Stimulated activated effector memory CD8-positive, alpha-beta T cell treated with anti-CD3 and anti-CD28 coated beads, Interleukin-12 subunit alpha, Interleukin-12 subunit beta, amount 100 ng/mL, for 72 hours (primary cell): ENCODE measurements around the gene CA7.
"Not testable (repeated sequence)": the region's sequence is repeated elsewhere in the genome, so short reads cannot be mapped to it uniquely, and the experiment has no call there.

Source experiments
- ATAC-seq: fragments of 150-1000 bp; cut with Tn5 transposase; 2 replicates; pipeline ENCODE4 v1.10.0; 2021
- DNase-seq, 2 donors: peaks; one replicate each; pipeline ENCODE4 v3.0.0; 2021 to 2022; ENCODE audit warnings: low spot score in 2 of 2
- H3K27ac Mint-ChIP-seq: one replicate; pipeline ENCODE4 v1.8.0; 2022; ENCODE audit warnings: mild to moderate bottlenecking, mixed read lengths
- H3K36me3 Mint-ChIP-seq: one replicate; pipeline ENCODE4 v1.8.0; 2022; ENCODE audit warnings: mild to moderate bottlenecking, mixed read lengths
- H3K4me1 Mint-ChIP-seq: one replicate; pipeline ENCODE4 v1.8.0; 2022; ENCODE audit warnings: mixed read lengths
- H3K4me3 Mint-ChIP-seq: one replicate; pipeline ENCODE4 v1.8.0; 2022; ENCODE audit warnings: mild to moderate bottlenecking, mixed read lengths
- H3K9me3 Mint-ChIP-seq: one replicate; pipeline ENCODE4 v1.8.0; 2022; ENCODE audit warnings: mixed read lengths

CA7 gene

DNA sequence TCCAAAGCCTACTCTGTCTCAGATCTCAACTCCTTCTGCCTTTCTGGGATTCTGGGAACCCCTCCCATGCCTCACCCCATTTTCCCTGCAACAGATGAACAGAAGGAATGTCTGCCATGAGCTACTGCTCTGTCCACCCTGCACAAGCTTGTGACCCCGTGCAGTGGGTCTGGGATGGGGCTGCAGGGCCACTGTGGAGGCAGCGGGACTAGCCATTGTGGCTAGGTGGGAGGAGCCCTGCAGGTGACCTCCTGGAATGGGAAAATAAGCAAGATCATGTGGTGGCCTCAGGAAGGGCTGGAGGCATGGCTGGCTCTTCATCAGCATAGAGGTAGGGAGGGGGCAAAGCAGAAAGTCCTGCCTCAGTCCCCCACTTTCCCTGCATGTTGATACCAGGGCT lies 49.8 kb downstream of the CA7 start:
- H3K27ac Mint-ChIP-seq, result peak overlapping the region; percentile 89
- DNase-seq (no peak), ATAC-seq (no peak)
- H3K4me1 Mint-ChIP-seq, result peaks cover 22% of the 10 kb centered on the region
- peaks cover 55% of the 10 kb centered on the region for H3K36me3 Mint-ChIP-seq
- no peak overlapping the region for H3K4me3 Mint-ChIP-seq
- H3K9me3 Mint-ChIP-seq, result no peaks in the 10 kb centered on the region

DNA sequence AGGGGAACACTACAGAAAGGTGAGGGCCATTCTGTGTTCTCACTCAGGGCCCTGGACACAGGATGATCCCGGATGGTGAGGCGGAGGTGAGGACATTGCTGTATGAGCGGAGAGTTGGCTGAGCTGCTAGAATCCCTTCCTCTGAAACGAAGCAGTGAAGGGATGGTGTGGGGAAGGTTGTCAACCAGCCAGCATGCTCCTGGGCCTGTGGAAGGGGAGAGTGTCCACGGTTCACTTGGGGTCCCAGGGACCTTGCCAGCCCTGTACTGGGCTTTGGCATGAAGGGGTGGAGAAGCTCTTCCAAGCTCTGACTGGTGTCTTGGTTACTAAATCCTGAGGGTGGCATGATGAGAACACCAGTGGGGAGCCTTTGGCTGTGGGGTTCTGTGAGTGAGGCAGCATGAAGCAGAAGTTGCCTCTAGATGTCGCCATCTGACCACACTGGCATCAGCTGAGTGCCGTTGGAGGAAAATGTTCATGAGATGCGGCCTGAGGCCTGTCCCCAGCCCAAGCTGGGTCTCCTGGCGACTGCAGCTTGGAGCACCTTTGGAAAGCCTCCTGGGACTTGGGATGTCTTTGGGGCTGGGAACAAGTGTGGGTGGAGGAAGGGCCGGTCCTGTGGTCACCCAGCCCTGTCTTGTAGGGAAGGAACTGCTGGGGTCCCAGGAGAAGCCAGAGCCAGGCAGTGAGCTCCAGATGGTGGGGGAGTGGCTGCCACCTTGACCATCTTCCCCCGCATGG lies 50.9 kb downstream of the CA7 start:
- Mint-ChIP-seq H3K27ac (peak overlapping the region; percentile 89), H3K9me3 (no peaks in the 10 kb centered on the region), H3K36me3 (peaks cover 44% of the 10 kb centered on the region), H3K4me1 (peaks cover 22% of the 10 kb centered on the region), H3K4me3 (no peak overlapping the region)
- ATAC-seq (peak; percentile 90), DNase-seq (peak; percentile 44 to 73)

DNA sequence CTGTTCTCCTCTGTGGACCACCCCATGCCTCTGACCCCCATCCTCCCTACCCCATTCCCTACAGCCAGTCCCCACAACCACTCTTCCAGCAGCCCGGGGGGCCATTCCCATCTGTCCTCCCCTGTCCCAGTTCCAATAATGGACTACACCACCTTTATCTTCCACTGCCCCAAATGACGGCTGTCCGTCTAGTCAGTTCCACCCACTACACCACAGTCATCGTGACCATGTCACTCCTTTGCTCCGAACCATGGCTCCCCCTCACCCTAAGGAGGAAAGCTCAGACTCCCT lies 51.4 kb downstream of the CA7 start:
- Mint-ChIP-seq H3K36me3 (peaks cover 39% of the 10 kb centered on the region), H3K4me3 (no peak overlapping the region), H3K27ac (peak overlapping the region; percentile 89), H3K9me3 (no peaks in the 10 kb centered on the region), H3K4me1 (peaks cover 22% of the 10 kb centered on the region)
- DNase-seq, result no peak
- no peak for ATAC-seq

DNA sequence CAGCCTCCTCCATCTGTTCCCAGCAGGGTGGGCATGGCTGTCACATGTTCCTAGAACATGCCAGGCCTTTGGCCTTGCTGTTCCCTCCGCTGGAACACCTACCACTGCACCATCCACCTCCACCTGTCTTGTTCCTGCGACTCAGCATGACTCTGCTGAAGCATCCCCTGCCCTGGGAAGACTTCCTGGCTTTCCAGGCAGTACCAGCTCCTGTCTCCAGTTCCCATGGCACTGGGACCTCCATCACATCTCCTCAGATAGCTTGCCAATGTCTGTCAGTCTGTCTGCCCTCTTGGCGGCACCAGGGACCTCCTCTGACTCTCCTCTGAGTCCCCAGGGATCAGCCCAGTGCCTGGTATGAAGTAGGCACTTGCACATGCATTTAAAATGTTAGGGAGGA lies 51.8 kb downstream of the CA7 start:
- Mint-ChIP-seq H3K4me3 (no peak overlapping the region), H3K36me3 (peaks cover 36% of the 10 kb centered on the region), H3K27ac (peak overlapping the region; percentile 89), H3K9me3 (no peaks in the 10 kb centered on the region), H3K4me1 (peaks cover 22% of the 10 kb centered on the region)
- DNase-seq, result no peak
- no peak for ATAC-seq

DNA sequence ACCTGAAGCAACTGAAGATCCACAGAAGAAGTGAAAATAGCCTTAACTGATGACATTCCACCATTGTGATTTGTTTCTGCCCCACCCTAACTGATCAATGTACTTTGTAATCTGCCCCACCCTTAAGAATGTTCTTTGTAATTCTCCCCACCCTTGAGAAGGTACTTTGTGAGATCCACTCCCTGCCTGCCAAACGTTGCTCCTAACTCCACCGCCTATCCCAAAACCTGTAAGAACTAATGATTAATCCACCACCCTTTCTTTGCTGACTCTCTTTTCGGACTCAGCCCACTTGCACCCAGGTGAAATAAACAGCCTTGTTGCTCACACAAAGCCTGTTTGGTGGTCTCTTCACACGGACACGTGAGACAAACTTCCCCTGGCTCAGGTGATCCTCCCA lies 52.5 kb downstream of the CA7 start:
- H3K36me3 Mint-ChIP-seq, result peaks cover 29% of the 10 kb centered on the region
- not testable (repeated sequence) for H3K9me3 Mint-ChIP-seq, DNase-seq, H3K4me3 Mint-ChIP-seq, ATAC-seq
- peaks cover 22% of the 10 kb centered on the region for H3K4me1 Mint-ChIP-seq
- peak overlapping the region; percentile 89 for H3K27ac Mint-ChIP-seq

DNA sequence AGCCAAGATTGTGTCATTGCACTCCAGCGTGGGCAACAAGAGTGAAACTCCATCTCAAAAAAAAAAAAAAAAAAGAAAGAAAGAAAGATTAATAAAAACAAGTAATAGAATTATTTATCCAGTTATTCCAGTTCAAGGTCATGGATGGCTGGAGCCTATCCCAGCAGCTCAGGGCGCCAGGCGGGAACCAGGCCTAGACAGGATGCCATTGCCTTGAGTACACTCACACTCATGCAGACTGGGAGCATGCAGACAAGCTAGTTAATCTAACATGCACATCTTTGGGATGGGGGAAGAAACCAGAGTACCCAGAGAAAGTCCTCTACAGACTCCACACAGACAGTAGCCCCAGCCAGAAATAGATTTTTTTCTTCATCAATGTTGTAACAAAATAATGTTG lies 54.0 kb downstream of the CA7 start:
- no peak overlapping the region for H3K4me3 Mint-ChIP-seq
- H3K4me1 Mint-ChIP-seq, result peaks cover 22% of the 10 kb centered on the region
- DNase-seq (no peak), ATAC-seq (no peak)
- H3K36me3 Mint-ChIP-seq, result peaks cover 18% of the 10 kb centered on the region
- no peaks in the 10 kb centered on the region for H3K9me3 Mint-ChIP-seq
- peak overlapping the region; percentile 19 for H3K27ac Mint-ChIP-seq

DNA sequence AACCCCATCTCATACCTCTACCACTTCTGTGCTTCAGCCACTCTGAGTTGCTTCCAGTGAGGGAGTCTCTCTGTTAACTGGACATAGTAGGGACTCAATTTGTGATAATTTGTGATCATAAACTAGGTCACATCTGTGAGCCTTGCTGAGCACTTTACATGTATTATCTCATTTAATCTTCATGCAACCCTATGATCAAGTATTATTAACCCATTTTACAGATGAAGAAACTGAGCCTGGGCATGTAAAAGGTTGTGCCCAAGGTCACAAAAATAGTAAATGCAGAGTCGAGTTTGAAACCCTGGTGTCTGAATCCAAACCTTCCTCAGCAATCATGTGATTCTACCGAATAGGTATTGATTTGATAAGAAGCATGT lies 54.7 kb downstream of the CA7 start:
- H3K9me3 Mint-ChIP-seq, result no peaks in the 10 kb centered on the region
- H3K36me3 Mint-ChIP-seq, result peaks cover 17% of the 10 kb centered on the region
- H3K4me1 Mint-ChIP-seq, result peaks cover 22% of the 10 kb centered on the region
- peak overlapping the region; percentile 60 for H3K27ac Mint-ChIP-seq
- DNase-seq (no peak), ATAC-seq (no peak)
- no peak overlapping the region for H3K4me3 Mint-ChIP-seq

DNA sequence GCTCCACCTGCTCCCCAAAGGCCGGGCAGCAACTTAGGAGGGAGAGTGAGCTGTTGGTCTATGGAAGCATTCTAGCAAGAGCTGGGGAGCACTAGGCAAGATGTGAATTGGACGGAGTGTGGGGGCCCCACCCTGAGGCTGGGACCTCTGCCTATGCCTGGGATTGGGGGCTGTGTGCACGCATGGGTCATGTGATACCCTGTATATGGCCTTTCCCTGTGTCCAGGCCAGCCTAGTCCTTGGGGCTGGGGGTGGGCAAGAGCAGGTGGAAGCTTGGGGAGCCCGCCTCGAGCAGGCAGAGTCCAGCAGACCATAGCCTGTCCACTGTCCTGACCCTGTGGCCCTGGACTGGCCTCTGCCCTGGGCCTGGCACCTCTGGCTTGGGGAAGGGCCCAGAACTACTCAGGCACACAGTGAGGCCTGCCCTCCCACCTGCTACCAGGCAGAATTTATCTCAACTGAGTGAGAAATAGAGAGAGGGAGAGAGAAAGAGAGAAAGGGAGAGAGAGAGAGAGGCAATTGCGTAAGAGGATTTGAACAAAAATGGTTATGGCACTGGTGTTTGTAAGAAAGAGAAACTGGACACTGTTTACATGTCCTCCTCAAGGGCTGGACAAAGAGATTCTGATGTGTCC lies 55.2 kb downstream of the CA7 start:
- Mint-ChIP-seq H3K4me1 (peaks cover 19% of the 10 kb centered on the region), H3K36me3 (peaks cover 14% of the 10 kb centered on the region), H3K9me3 (no peaks in the 10 kb centered on the region), H3K4me3 (no peak overlapping the region), H3K27ac (peak overlapping the region; percentile 60)
- ATAC-seq, result no peak
- no peak for DNase-seq

DNA sequence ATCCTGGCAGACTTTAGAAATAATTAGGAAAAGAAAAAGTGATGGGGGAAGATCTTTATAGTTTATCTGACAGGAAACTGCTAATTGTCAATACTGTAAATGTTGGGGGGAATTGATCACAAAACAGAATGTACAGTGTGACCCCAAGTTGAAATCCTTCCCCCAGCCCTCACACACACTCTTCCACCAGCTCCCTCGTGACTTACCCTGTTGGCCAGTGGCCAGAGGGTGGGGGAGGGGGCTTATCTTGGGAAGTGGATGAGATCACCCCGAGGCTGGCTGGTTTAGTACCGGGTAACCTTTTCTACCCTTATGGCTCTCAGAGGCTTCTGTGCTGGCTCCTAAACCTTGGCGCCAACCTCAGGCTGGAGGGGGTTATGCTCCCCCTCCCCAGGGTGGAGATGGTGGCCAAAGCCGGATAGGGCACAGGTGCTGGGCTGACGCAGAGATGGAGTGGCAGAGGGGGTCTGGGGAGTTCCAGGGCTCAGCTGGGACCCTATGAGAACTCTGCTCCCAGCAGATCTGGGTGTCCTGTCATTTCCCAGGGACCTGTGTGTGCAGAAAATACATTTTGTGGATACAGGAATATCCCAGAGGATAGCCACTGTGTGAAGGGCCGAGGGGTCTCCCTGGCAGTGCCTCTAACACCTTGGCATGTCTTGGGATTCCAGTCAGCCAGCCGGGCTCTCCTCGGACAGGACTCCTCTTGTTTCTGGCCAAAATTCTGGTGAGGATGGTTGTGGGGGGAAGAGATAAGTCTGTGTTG lies 55.9 kb downstream of the CA7 start:
- peak overlapping the region; percentile 78 for H3K27ac Mint-ChIP-seq
- H3K36me3 Mint-ChIP-seq, result peaks cover 7% of the 10 kb centered on the region
- DNase-seq (no peak), ATAC-seq (no peak)
- H3K4me3 Mint-ChIP-seq, result no peak overlapping the region
- peaks cover 12% of the 10 kb centered on the region for H3K4me1 Mint-ChIP-seq
- no peaks in the 10 kb centered on the region for H3K9me3 Mint-ChIP-seq

DNA sequence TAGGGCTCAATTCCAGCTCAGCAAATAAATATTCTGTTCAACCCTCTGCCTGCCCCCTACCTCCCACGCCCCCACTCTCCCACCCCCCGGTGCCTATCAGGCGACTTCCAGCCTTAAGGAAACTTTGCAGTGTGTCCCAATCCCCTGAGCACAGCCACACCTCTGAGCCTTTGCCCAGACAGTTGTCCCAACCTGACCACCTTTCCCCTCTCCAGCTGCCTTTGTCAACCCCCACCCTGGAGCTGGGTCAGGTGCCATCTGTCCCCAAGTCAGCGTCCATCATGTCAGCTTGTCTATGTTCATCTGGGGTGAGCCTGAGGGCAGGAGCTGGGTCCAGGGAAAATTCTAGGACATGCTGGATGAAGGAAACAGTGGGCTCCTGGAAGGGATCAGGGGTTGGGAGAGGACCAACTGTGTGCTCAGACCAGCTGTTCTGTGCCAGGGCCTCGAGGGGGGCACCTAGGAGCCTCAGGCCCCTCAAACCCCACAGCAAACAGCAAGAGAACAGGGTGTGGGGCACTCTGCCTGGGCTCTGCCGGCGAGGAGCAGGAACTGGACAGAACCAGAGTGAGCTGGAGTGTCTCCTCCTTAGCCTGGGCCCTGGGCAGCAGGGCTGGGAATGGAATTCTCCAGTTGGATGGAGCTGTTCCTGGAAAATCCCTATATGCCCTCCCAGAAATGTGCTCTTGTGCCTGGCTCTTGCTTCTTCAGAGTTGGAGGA lies 56.7 kb downstream of the CA7 start:
- H3K9me3 Mint-ChIP-seq, result no peaks in the 10 kb centered on the region
- peak overlapping the region; percentile 78 for H3K27ac Mint-ChIP-seq
- H3K4me1 Mint-ChIP-seq, result peaks cover 6% of the 10 kb centered on the region
- ATAC-seq, result no peak
- no peak for DNase-seq
- peaks cover 1% of the 10 kb centered on the region for H3K36me3 Mint-ChIP-seq
- H3K4me3 Mint-ChIP-seq, result no peak overlapping the region

DNA sequence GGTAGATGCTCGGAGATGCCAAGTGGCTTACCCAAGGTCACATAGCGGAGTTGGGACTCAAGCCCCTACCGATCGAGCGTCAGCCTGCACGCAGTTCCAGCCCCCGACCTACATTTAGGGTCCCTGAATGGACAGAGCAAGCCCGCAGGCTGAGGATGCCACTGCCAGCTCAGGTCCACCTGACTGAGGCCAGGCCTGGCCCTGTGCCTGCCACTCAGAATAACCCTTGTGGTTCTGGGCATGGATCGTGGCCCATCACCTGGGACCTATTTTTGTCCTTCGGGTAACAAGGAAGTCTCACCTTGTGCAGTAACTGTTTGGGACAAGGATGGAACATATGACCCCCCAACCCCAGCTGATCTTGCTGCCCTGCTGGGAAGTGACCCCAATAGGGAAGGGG lies 57.4 kb downstream of the CA7 start:
- Mint-ChIP-seq H3K9me3 (no peaks in the 10 kb centered on the region), H3K27ac (no peak overlapping the region), H3K36me3 (no peaks in the 10 kb centered on the region), H3K4me3 (no peak overlapping the region), H3K4me1 (peaks cover 9% of the 10 kb centered on the region)
- no peak for DNase-seq
- no peak for ATAC-seq

DNA sequence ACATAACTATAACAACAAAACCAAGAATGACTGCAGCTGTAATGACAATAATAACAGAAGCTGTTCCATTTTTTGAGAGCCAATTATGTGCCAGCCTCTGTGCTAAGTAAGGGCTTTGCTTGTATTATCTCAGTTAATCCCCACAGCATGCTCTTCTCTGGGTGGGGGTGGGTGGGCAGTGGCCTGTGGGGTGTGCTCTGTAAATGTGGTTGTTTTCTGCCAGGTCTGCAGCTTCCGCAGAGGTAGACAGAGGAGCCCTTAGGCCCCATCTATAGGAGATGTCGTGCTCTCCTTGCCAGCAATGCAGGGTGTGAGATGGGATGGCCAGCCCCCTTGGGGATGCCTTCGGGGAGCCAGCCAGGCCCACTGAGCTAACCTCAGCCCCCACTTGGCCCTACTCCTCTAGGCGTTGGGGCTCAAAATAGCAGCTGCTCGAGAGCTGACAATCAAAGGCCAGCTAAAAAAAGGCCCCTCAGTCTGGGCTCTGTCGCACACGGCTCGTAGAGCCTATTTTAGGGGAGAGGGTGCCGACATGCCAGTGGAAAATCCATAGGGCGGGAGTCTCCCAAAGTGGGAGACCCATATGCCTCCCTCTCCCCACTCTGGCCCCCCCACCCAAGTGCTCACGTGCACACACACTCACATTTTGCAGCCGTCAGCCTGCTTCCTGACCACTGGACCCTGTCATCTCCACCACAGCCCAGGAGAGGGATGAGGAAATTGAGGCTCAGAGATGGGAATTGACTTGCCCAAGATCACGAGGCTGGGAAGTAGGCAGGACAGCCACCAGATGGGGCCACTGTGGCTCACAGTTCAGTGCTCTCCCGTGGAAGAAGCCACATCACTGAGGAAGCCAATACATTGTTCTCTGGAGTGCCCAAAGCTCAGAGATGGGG lies 58.7 kb downstream of the CA7 start:
- ATAC-seq, result no peak

More for the DNA sequence above, 58.7 kb downstream of the CA7 start:
- Mint-ChIP-seq H3K4me1 (peaks cover 9% of the 10 kb centered on the region), H3K27ac (no peak overlapping the region), H3K9me3 (no peaks in the 10 kb centered on the region), H3K4me3 (no peak overlapping the region), H3K36me3 (no peaks in the 10 kb centered on the region)
- DNase-seq, result no peak
